Endodermal cell (in vitro differentiated cells): ENCODE data around the gene RFTN1. TPM values are rescaled to one million over a fixed set of nuclear protein-coding genes. Genes with fewer than 3 reads are reported as not detected.

ENCODE experiments used
- DNase-seq: peaks from one replicate; pipeline ENCODE4 v3.0.0-alpha.2; 2017
- H3K27ac ChIP-seq: 2 replicates; pipeline ENCODE4 v1.5.1; 2013; ENCODE audit warnings: mild to moderate bottlenecking, low read depth, low read length, moderate library complexity
- H3K27me3 ChIP-seq: 2 replicates; pipeline ENCODE4 v1.6.1; 2013; ENCODE audit warnings: mild to moderate bottlenecking, low read length, moderate library complexity; ENCODE audit not compliant: insufficient read depth, control insufficient read depth, poor library complexity, severe bottlenecking
- H3K36me3 ChIP-seq: 2 replicates; pipeline ENCODE4 v1.7.0; 2013; ENCODE audit warnings: mild to moderate bottlenecking, low read length, moderate library complexity; ENCODE audit not compliant: control insufficient read depth, insufficient read depth
- H3K4me1 ChIP-seq: one replicate; pipeline ENCODE4 v1.7.0; 2013; ENCODE audit warnings: low read length; ENCODE audit not compliant: control insufficient read depth, insufficient read depth
- H3K4me3 ChIP-seq: 2 replicates; pipeline ENCODE4 v1.5.1; 2013; ENCODE audit warnings: mild to moderate bottlenecking, low read length, moderate library complexity
- H3K9ac ChIP-seq: 2 replicates; pipeline ENCODE4 v1.6.1; 2013; ENCODE audit warnings: mild to moderate bottlenecking, low read length, moderate library complexity; ENCODE audit not compliant: poor library complexity, severe bottlenecking; ENCODE audit errors: extremely low read depth
- H3K9me3 ChIP-seq: 2 replicates; pipeline ENCODE4 v1.6.1; 2013; ENCODE audit warnings: mild to moderate bottlenecking, low read length, moderate library complexity; ENCODE audit not compliant: control insufficient read depth
- H3K27ac Mint-ChIP-seq: 2 replicates; pipeline ENCODE4 v1.8.0; 2020; ENCODE audit warnings: mixed read lengths
- H3K27me3 Mint-ChIP-seq: 2 replicates; pipeline ENCODE4 v1.8.0; 2021; ENCODE audit warnings: mild to moderate bottlenecking, mixed read lengths; ENCODE audit not compliant: insufficient read depth
- H3K36me3 Mint-ChIP-seq: 2 replicates; pipeline ENCODE4 v1.8.0; 2020; ENCODE audit warnings: low read depth, mixed read lengths
- H3K4me1 Mint-ChIP-seq: 2 replicates; pipeline ENCODE4 v1.8.0; 2020; ENCODE audit warnings: mixed read lengths
- H3K4me3 Mint-ChIP-seq: 2 replicates; pipeline ENCODE4 v1.8.0; 2020; ENCODE audit warnings: mild to moderate bottlenecking, moderate library complexity, mixed read lengths
- H3K9me3 Mint-ChIP-seq: 2 replicates; pipeline ENCODE4 v1.8.0; 2020; ENCODE audit warnings: mild to moderate bottlenecking, mixed read lengths
- WGBS, 2 experiments: methylation state at CpG; one replicate each; pipeline versions ENCODE4 v1.1.5 to v1.1.7; 2013; ENCODE audit warnings: missing lambda C conversion rate in 2 of 2, mixed read lengths in 1 of 2; ENCODE audit not compliant: insufficient coverage in 1 of 2, insufficient read length in 1 of 2; 5-methylcytosine and 5-hydroxymethylcytosine counted together
- total RNA-seq, 2 donors: library from RNA; stranded (reverse); fragmentation: NEBNext Ultra II Directional in 1 of 2; extraction: Animal tissue kit (Norgen Biotek cat#: 25700) in 1 of 2; gene quantifications; 2 replicates in 1 of 2; 3 replicates in 1 of 2; pipeline ENCODE4 v1.2.1, GENCODE V29; 2021
- TF ChIP-seq, protein P1 (sequence below): fragments of 200-600 bp; sonication (generic); conservative IDR thresholded peaks from 2 replicates; pipeline ENCODE4 v1.5.0; 2021; ENCODE audit warnings: antibody characterized with exemption, mild to moderate bottlenecking

Gene RFTN1
- total RNA-seq, 2 donors from 2014 or later: 0.80 to 1.1 TPM

- 93 to 98% methylated on average over 4 to 5 of the region's 5 CpGs for WGBS, 2 experiments
- H3K4me1 ChIP-seq: no peaks in the 10 kb centered on the region
Measured at GRCh38 chr3:16514755-16515353, 1.4 kb upstream of the RFTN1 start.

DNA sequence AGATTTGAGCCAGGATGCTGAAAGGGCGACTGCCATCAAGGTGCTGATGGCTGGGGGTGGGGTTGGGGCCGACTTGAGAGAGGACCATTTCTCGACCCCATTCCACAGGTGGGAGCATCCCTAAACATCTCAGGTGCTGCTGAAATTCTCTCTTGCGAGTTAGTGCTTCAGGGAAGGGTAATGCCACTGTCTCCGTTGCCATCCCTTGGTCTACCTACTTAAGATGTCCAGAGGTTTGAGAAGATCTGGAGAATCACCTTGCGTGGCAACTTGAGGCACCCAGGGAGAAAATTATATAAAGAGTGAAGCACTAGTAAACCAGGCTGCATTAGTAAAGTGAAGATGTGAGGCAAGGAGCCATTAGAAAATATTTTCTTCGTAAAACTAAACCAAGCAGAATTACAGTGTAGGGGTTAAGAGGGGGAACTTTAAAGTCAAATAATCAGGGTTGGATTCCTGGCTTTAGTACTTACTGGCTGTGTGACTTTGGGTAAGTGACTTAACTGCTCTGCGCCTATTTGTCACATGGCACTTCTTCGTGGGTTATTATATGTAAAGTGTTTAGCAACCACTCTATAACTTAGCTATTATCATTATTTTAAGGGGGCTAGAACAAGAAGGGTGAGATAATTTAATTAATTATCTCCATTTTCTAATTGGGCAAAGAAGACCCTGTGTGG lies 662 bp upstream of the RFTN1 start:
- peaks cover 6% of the 10 kb centered on the region for H3K4me1 Mint-ChIP-seq
- TF ChIP-seq, protein P1, sequence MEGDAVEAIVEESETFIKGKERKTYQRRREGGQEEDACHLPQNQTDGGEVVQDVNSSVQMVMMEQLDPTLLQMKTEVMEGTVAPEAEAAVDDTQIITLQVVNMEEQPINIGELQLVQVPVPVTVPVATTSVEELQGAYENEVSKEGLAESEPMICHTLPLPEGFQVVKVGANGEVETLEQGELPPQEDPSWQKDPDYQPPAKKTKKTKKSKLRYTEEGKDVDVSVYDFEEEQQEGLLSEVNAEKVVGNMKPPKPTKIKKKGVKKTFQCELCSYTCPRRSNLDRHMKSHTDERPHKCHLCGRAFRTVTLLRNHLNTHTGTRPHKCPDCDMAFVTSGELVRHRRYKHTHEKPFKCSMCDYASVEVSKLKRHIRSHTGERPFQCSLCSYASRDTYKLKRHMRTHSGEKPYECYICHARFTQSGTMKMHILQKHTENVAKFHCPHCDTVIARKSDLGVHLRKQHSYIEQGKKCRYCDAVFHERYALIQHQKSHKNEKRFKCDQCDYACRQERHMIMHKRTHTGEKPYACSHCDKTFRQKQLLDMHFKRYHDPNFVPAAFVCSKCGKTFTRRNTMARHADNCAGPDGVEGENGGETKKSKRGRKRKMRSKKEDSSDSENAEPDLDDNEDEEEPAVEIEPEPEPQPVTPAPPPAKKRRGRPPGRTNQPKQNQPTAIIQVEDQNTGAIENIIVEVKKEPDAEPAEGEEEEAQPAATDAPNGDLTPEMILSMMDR: no peak
- H3K9ac ChIP-seq: no peak overlapping the region
- peak overlapping the region; percentile 75 for H3K4me3 ChIP-seq
- no peaks in the 10 kb centered on the region for H3K36me3 ChIP-seq
- DNase-seq: no peak
- no peak overlapping the region for H3K27ac Mint-ChIP-seq
- 60 to 76% methylated on average over 6 to 9 of the region's 9 CpGs for WGBS, 2 experiments
- no peaks in the 10 kb centered on the region for H3K9me3 ChIP-seq
- H3K4me3 Mint-ChIP-seq: peak overlapping the region; percentile 67
- H3K27ac ChIP-seq: no peak overlapping the region
- no peaks in the 10 kb centered on the region for H3K9me3 Mint-ChIP-seq
- no peaks in the 10 kb centered on the region for H3K36me3 Mint-ChIP-seq
- H3K4me1 ChIP-seq: no peaks in the 10 kb centered on the region
- peaks cover 68% of the 10 kb centered on the region for H3K27me3 ChIP-seq
- H3K27me3 Mint-ChIP-seq: peaks cover 68% of the 10 kb centered on the region

More at GRCh38 chr3:16514755-16515353, 1.4 kb upstream of the RFTN1 start:
- Histone ChIP-seq H3K27ac (no peak overlapping the region), H3K4me3 (no peak overlapping the region), H3K27me3 (peaks cover 68% of the 10 kb centered on the region), H3K9me3 (no peaks in the 10 kb centered on the region), H3K9ac (no peak overlapping the region), H3K36me3 (no peaks in the 10 kb centered on the region)
- no peak for DNase-seq
- peaks cover 6% of the 10 kb centered on the region for H3K4me1 Mint-ChIP-seq
- H3K27me3 Mint-ChIP-seq: peaks cover 65% of the 10 kb centered on the region
- H3K36me3 Mint-ChIP-seq: no peaks in the 10 kb centered on the region
- TF ChIP-seq, protein P1: no peak
- no peak overlapping the region for H3K4me3 Mint-ChIP-seq
- H3K27ac Mint-ChIP-seq: no peak overlapping the region
- H3K9me3 Mint-ChIP-seq: no peaks in the 10 kb centered on the region

- no peaks in the 10 kb centered on the region for H3K9me3 Mint-ChIP-seq
- H3K27me3 Mint-ChIP-seq: peaks cover 65% of the 10 kb centered on the region
- Histone ChIP-seq H3K9me3 (no peaks in the 10 kb centered on the region), H3K27me3 (peaks cover 68% of the 10 kb centered on the region), H3K4me3 (peak overlapping the region; percentile 75), H3K4me1 (no peaks in the 10 kb centered on the region), H3K9ac (no peak overlapping the region), H3K36me3 (no peaks in the 10 kb centered on the region), H3K27ac (no peak overlapping the region)
- 25 to 48% methylated on average over 8 to 37 of the region's 37 CpGs for WGBS, 2 experiments
- peak; percentile 64 for DNase-seq
- H3K4me1 Mint-ChIP-seq: peaks cover 6% of the 10 kb centered on the region
- no peaks in the 10 kb centered on the region for H3K36me3 Mint-ChIP-seq
- no peak overlapping the region for H3K27ac Mint-ChIP-seq
- peak overlapping the region; percentile 67 for H3K4me3 Mint-ChIP-seq
- TF ChIP-seq, protein P1: no peak
Measured at GRCh38 chr3:16512435-16513140, 911 bp downstream of the RFTN1 start.
